Activated effector memory CD4-positive, alpha-beta T cell treated with anti-CD3 and anti-CD28 coated beads, Interleukin-2, amount 50 U/mL, for 16 hours (primary cell): Measurements from ENCODE around the gene CDR2.
A peak's percentile ranks its signal among the peaks of the same experiment; 100 is the strongest.
"Not testable (repeated sequence)": the region's sequence is repeated elsewhere in the genome, so short reads cannot be mapped to it uniquely, and the experiment has no call there.

Source experiments
- DNase-seq: peaks from one replicate; pipeline ENCODE4 v3.0.0-alpha.2; 2020

Gene CDR2

DNA sequence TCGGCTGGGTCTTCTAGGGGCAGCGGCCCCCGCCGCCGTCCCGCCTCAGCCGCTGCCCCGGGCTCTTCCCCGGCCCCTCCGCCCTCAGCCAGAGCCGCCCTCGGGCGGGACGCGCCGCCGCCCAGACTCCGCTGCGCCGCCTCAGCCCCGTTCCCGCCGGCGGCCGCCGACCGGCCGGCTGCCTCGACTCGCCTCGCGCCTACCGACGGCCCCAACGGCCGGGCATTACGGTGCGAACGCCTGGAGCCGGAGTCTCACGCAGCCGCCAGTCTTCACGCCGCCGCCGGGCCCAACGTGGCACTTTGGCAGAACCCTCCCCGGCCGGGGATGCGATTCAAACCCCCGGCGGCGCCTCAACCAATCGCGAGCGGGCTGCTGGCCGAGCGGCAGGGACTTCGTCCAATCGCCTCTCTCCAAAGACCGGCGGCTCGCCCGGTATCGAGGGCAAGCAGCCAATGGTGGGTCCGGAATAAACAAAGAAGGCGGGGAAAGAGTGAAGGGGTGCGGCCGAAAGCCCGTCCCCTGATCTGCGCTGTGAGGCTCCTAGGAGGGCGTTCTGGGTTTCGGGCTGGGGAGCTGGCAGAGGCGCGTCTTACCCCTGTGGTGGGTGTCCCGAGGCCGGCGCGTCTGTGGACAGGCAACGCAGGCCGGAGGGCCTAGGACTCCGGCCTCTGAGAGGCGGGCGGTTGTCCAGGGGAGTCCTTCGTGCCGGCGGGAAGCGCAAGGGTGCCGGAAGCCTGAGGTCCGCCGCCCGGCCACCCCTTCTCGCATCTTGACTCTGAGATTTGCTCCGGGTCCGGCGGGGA, at the start of gene CDR2:
Gene CDR2 (minus strand): TSS at position 309 of the 806 bp plus-strand sequence. CDS start 310 bp downstream, outside the sequence.
- DNase-seq: peak; percentile 99

GRCh38 chr16:22423716-22424115, 49.3 kb upstream of the CDR2 start:
- DNase-seq: no peak

GRCh38 chr16:22421136-22421535, 46.7 kb upstream of the CDR2 start:
- no peak for DNase-seq

- DNase-seq: no peak
Observed at GRCh38 chr16:22420606-22421135, 46.3 kb upstream of the CDR2 start.

- no peak for DNase-seq
Observed at GRCh38 chr16:22419908-22420307, 45.5 kb upstream of the CDR2 start.

DNA sequence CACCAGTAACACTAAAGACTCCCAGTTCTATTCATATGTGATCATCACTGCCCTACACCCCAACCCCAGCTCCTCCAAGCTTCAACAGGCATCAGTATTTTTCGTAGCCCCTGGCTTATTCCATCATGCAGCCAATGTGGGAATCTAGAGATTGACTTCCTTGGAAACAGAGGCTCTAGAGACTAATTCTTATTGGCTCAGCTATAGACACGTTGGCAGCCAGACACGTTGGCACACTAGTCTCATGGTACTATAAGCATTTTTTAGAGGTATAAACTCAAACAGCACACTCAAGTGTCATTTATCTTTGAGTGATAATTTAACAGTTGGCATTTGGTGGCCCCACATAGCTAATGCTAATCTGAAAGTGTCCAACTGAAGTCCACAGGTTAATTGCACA, 44.4 kb upstream of the CDR2 start:
- no peak for DNase-seq

GRCh38 chr16:22417798-22418197, 43.4 kb upstream of the CDR2 start:
- DNase-seq: not testable (repeated sequence)

- no peak for DNase-seq
Observed at GRCh38 chr16:22417019-22417418, 42.6 kb upstream of the CDR2 start.

DNA sequence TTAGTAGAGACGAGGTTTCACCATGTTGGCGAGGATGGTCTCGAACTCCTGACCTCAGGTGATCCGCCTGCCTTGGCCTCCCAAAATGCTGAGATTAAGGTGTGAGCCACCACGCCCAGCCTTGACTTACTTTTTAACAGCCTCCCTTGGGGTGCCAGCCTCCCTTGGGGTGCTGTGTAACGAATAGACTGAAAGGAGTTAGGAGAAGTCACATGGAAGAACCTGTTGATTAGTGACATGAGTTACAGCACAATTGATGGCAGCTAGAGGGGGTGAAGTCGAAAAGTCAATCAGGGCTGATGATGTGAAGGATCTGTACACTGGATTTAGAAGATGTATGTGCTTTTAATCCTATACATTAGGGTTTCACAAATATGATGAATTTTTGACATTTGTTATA, 39.4 kb upstream of the CDR2 start:
- no peak for DNase-seq

GRCh38 chr16:22407486-22407885, 33.1 kb upstream of the CDR2 start:
- DNase-seq: no peak

DNA sequence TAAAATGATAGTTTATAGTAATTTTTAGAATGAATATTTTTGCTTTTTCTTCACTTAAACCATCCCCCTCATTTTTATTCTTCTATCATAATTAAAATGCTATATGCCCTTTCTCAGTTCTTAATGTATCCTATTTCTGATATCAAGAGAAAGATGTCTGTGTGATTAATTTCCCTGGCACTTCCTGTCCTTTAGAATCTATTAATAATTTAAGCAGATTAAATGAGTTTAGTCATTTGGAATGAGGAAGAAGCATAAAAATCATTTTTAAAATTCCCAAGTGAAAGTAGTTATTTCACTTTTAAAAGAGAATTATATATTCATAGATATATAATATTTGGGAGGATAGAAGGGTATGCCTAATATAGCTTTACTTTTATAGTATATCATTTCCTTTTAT, 27.8 kb upstream of the CDR2 start:
- no peak for DNase-seq

GRCh38 chr16:22400900-22401299, 26.5 kb upstream of the CDR2 start:
- no peak for DNase-seq

DNA sequence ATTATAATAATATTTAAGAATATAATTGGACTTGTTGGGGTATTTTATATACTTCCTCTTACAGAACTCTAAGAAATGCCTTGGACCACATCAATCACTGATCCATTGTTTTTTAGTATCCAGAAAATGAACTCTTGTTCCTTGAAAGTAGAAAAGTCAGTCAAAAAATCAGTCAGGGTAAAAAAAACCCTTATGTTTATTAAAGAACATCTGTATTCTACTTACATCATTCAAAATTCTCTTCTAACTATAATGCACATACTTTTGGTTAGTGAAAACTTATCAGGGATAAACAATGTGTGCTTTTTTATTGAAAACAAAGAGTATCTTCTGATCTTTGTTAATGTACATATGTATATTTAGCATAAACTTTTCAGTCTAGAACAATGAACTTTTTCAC, 23.5 kb upstream of the CDR2 start:
- no peak for DNase-seq

- DNase-seq: no peak
Observed at GRCh38 chr16:22397464-22397863, 23.0 kb upstream of the CDR2 start.

GRCh38 chr16:22395960-22396359, 21.5 kb upstream of the CDR2 start:
- DNase-seq: no peak

DNA sequence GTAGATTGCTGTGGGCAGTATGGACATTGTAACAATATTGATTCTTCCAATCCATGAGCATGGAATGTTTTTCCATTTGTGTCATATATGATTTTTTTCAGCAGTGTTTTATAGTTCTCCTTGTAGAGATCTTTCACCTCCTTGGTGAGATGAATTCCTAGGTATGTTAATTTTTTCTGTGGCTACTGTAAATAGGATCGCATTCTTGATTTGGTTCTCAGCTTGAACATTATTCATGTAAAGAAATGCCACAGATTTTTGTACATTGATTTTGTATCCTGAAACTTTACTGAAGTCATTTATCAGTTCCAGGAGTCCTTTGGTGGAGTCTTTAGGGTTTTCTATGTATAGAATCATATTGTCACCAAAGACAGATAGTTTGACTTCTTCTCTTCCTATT, 19.7 kb upstream of the CDR2 start:
- DNase-seq: no peak

DNA sequence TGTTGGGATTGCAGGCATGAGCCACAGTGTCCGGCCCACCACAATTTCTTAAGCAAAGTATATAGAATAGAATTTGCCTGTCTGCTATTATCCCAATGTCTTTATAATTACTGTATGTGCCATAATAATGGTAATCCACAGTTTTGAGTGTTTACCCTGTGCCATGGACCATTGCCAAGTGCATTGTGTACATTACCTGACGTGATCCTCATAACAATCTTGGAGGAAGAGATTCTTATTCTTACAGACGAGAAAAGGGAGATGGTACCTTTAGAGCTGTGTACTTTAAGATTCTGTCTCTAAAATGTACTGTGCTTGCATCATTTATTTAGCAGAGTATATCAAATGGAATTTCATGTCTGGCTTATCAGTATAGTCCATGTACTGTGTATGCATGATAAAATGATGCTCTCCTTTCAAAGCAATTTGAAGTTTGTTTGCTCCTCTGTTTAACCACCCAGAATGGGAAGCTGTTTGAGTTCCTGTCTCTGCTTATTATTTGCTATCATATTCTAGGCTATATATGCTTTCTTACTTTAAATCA, 13.8 kb upstream of the CDR2 start:
- DNase-seq: no peak

- no peak for DNase-seq
Observed at GRCh38 chr16:22386976-22387375, 12.6 kb upstream of the CDR2 start.

DNA sequence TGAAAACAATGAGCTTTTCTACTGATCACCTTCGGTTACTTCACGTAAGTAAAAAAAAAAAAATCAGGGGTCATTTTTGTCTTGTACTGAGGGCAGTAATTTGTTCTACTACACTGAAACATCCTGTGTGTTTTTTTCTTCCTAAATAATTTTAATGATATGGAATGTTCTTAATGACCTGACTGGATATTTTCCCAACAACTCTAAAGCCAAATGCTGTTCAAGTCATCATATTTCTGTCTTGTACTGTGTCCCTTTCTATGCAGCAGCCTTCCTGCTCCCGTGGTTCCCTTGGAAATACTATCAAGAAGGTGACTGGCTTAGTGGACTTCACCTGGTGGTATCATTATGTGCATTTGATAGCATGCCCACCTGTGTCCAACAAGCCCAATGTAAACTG, 10.8 kb upstream of the CDR2 start:
- no peak for DNase-seq

- no peak for DNase-seq
Observed at GRCh38 chr16:22383827-22384226, 9.4 kb upstream of the CDR2 start.

GRCh38 chr16:22381392-22381791, 7.0 kb upstream of the CDR2 start:
- no peak for DNase-seq

DNA sequence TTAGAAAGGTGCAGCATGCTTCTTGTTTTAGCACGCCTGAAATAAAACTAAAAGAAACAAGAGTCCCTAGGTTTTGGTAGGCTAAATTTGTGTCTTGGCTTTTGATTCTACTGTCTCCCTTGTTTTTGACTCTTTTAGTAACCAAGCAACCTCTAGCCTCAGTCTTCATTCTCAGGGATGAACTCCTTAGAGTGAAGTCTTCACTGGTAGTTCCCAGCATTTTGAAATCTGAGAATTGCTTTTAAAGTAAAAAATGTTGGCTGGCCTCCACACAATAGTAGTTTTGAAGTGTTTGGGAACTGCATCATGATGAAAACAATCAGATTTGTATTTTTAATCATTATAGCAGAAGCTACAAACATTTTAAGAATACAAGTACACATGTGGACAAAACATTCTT, 6.1 kb upstream of the CDR2 start:
- no peak for DNase-seq

DNA sequence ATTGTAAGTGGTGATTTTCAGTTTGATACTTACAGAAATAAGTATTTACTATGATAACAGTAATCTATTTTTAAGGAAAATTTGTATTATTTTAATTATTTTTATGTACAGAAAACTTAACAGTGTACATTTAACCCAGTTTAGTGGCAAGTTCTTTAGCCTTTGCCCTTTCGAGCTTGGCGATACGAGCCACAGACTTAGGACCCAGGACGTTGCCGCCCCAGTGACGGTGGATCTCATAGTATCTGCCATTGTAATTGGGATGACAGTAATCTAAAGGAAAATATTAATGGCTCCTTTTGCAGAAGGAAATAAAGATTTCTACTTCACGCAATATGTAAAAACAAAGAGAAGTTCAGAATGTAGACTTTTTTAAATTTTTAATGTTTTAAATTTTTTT, 5.2 kb upstream of the CDR2 start:
- DNase-seq: no peak

DNA sequence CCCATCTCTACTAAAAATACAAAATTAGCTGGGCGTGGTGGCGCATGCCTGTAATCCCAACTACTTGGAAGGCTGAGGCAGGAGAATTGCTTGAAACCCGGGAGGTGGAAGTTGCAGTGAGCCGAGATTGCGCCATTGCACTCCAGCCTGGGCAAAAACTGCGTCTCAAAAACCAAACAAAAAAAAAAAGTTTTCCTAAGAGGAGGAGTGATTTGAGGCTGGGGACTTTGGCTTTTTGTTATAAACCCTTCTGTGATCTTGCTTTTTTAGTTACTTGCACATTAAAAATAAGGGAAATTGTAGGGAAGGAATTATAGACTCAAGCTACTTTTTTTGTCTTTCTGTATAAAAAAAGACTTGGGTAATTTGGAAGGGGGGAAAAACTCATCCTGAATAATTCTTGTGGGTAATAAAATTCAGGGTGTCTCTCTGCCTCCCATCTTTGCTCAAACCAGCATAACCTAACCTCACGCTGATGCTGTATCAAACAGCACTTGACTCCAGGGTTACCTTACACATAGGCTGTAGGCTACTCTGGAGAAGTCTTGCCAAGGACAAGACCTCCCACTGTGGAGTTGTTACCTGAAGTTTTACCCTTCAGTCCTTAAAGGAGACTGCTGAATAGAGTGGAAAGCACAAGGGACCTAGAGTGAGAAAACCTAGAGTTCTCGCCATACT, 1.7 kb upstream of the CDR2 start:
- no peak for DNase-seq
